Psoas muscle (tissue), 8 donors: ENCODE results near the gene UROC1. TPM values are rescaled to one million over a fixed set of nuclear protein-coding genes. Genes with fewer than 3 reads are reported as not detected.

Experiments
- ATAC-seq, 4 donors: fragments of 200-7000 bp; cut with Tn5 transposase; one replicate each; pipeline ENCODE4 v1.9.1; 2020; ENCODE audit warnings: moderate library complexity in 3 of 4, mild to moderate bottlenecking in 2 of 4
- DNase-seq, 2 donors: peaks; one replicate each; pipeline ENCODE4 v3.0.0-alpha.2; 2020
- H3K27ac ChIP-seq: fragments of 200-600 bp; one replicate; pipeline ENCODE4 v1.8.0; 2022
- H3K27me3 ChIP-seq, 3 donors: fragments of 200-600 bp in 1 of 3; one replicate each; pipeline versions ENCODE4 v1.6.1 to v1.8.0; 2013 to 2022; ENCODE audit warnings: low read length in 2 of 3, mild to moderate bottlenecking in 2 of 3, moderate library complexity in 1 of 3; ENCODE audit not compliant: insufficient read depth in 3 of 3
- H3K36me3 ChIP-seq, 2 donors: fragments of 200-600 bp in 1 of 2; one replicate each; pipeline versions ENCODE4 v1.6.1 to v1.8.0; 2013 to 2022; ENCODE audit warnings: low read depth in 1 of 2, mild to moderate bottlenecking in 1 of 2, moderate library complexity in 1 of 2; ENCODE audit not compliant: insufficient read depth in 1 of 2
- H3K4me1 ChIP-seq: fragments of 200-600 bp; one replicate; pipeline ENCODE4 v1.8.0; 2022
- H3K4me3 ChIP-seq: fragments of 200-600 bp; one replicate; pipeline ENCODE4 v1.8.0; 2022; ENCODE audit warnings: mild to moderate bottlenecking
- H3K9me3 ChIP-seq: fragments of 200-600 bp; one replicate; pipeline ENCODE4 v1.8.0; 2022
- WGBS, 3 donors: extraction: QIAGEN DNeasy Blood & Tissue Kit; methylation state at CpG; one replicate each; pipeline versions ENCODE4 v1.1.6 to v1.1.7; 2013; 5-methylcytosine and 5-hydroxymethylcytosine counted together
- intact Hi-C, 2 donors: fragments of 100-400 bp; cut with DNase I; formaldehyde crosslinking; loops; one replicate each; pipeline versions ENCODE4 v1.11.0 to v1.14.2; 2022
- polyA plus RNA-seq, 3 donors: library from polyadenylated mRNA; stranded (reverse); fragments of 200-250 nt; gene quantifications; one replicate each; pipeline ENCODE4 v1.2.3, GENCODE V29; 2013
- total RNA-seq, 4 donors: library from RNA; stranded (reverse); fragmentation: NEBNext Ultra II Directional in 2 of 4; extraction: Animal tissue kit (Norgen Biotek cat#: 25700) in 2 of 4; gene quantifications; one replicate each; pipeline versions ENCODE4 v1.2.1 to v1.2.4, GENCODE V29; 2021 to 2023
- TF ChIP-seq, protein P1 (sequence below): fragments of 200-600 bp; IDR thresholded peaks from one replicate; pipeline ENCODE4 v1.8.0; 2022; ENCODE audit warnings: antibody characterized with exemption
- donor health status: healthy with polysubstance abuse.
- donor health status: DM: no; HTN: no; CAD: no; lungs with moderate emphysema.
- donor health status: Bipolar disorder and iron deficiency.
- donor health status: healthy.
- donor health status: DM: yes; HTN: yes; CAD: no.
- donor health status: DM: no; HTN: no; CAD: no.
- donor health status: DM: no; HTN: no; CAD: no.
- donor health status: DM: yes; HTN: yes; CAD: no.

UROC1 gene
- total and polyA plus RNA-seq, 7 donors: 0.03 to 0.13 (median 0.08) TPM; not detected in 4

GRCh38 chr3:126515066-126515706 lies 2.4 kb downstream of the UROC1 start:
- no peaks in the 10 kb centered on the region for H3K36me3 ChIP-seq
- H3K4me1 ChIP-seq: peaks cover 5% of the 10 kb centered on the region
- 85 to 89% (median 85%) methylated on average over 7 to 8 of the region's 8 CpGs for WGBS, 3 donors
- no peak for ATAC-seq
- no peak overlapping the region for H3K4me3 ChIP-seq
- peak in 1 of 2 donors; percentile 41 for DNase-seq
- intact Hi-C loops: no loop called here
- no peaks in the 10 kb centered on the region for H3K27me3 ChIP-seq
- no peaks in the 10 kb centered on the region for H3K9me3 ChIP-seq
- H3K27ac ChIP-seq: no peak overlapping the region
- TF ChIP-seq, protein P1, sequence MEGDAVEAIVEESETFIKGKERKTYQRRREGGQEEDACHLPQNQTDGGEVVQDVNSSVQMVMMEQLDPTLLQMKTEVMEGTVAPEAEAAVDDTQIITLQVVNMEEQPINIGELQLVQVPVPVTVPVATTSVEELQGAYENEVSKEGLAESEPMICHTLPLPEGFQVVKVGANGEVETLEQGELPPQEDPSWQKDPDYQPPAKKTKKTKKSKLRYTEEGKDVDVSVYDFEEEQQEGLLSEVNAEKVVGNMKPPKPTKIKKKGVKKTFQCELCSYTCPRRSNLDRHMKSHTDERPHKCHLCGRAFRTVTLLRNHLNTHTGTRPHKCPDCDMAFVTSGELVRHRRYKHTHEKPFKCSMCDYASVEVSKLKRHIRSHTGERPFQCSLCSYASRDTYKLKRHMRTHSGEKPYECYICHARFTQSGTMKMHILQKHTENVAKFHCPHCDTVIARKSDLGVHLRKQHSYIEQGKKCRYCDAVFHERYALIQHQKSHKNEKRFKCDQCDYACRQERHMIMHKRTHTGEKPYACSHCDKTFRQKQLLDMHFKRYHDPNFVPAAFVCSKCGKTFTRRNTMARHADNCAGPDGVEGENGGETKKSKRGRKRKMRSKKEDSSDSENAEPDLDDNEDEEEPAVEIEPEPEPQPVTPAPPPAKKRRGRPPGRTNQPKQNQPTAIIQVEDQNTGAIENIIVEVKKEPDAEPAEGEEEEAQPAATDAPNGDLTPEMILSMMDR: no peak

DNA sequence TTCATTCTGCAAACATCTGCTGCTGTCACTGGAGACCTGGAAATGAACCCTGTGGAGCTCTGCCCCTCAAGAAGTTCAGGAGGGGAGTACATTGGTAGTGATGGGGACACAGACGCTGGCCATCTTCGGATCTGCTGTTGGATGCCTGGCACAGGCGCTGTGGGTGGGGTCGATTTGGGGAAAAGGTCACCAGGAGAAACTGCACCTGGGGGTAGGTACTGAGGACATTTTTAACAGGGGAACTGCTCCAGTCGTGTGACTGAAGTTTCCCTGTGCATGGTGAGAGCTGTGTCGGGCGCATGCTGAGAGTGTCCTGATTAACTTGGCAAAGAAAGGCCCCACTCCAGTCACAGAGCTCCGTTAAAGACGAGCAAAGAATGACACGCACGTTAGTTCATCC lies 3.4 kb downstream of the UROC1 start:
- H3K9me3 ChIP-seq: no peaks in the 10 kb centered on the region
- H3K27ac ChIP-seq: no peak overlapping the region
- ATAC-seq (no peak), DNase-seq (peak in 1 of 2 donors; percentile 36)
- H3K4me1 ChIP-seq: peaks cover 5% of the 10 kb centered on the region
- intact Hi-C loops: no loop called here
- H3K27me3 ChIP-seq: no peaks in the 10 kb centered on the region
- H3K4me3 ChIP-seq: no peak overlapping the region
- TF ChIP-seq, protein P1: no peak
- WGBS, 3 donors: 86 to 88% (median 87%) methylated on average over 11 of the region's 11 CpGs
- H3K36me3 ChIP-seq: no peaks in the 10 kb centered on the region

DNA sequence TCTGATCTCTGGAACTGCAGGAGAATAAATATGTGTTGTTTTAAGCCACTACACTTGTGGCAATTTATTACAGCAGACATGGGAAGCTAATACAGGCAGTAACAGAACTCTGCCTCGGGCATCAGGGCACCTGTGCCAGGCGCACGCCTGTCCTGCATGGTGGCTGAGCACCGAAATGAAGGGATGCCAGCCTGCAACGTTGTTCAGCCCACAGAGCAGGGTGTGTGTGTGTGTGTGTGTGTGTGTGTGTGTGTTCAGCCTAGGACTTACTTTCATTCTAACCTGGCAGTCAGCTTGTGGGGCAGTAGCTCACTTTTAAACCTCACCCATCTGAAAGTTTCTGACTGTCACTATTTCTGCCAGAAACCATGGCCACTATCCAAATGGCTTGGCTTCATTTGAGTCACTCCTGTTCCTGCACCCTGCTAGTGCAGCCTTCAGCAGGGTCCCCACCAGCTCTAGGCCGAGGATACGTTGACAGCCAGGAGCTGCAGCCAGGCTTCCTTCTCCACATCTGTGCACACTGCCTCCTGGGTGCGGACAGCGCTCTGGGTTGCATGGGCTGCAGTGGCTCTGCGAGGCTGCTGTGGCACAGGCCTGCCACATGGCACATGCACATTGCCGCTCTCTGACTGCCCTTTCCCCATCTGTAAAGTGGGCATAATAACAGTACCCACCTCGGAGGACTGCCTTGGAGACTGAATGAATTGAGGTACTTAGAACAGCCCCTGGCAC lies 4.5 kb downstream of the UROC1 start:
- Histone ChIP-seq H3K27ac (no peak overlapping the region), H3K9me3 (no peaks in the 10 kb centered on the region), H3K27me3 (no peaks in the 10 kb centered on the region), H3K4me1 (peaks cover 5% of the 10 kb centered on the region), H3K36me3 (no peaks in the 10 kb centered on the region), H3K4me3 (no peak overlapping the region)
- DNase-seq: peak in 1 of 2 donors; percentile 34
- intact Hi-C loops: no loop called here
- peak in 2 of 4 donors; percentile 22 to 47 for ATAC-seq
- 61 to 75% (median 64%) methylated on average over 12 of the region's 12 CpGs for WGBS, 3 donors
- TF ChIP-seq, protein P1: no peak

DNA sequence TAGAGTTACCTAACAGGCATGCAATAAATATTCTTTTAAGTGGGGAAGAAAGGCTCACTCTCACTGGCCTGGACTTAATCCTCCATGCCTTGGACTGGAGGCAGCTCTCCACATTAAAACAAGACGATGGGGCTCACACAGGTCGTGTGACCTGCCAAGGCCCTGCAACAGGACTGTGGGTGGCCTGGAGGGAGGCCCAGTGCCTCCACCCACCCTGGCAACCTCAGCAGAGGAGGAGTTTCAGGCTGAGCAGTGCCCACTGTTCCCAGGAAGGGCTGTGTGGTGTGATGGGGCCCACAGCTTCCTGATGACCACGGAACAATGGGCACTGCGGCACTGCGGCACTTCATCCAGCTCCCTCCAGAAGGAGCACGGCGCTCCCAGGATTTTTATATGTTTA lies 5.5 kb downstream of the UROC1 start:
- H3K27ac ChIP-seq: no peak overlapping the region
- intact Hi-C loops: no loop called here
- no peaks in the 10 kb centered on the region for H3K36me3 ChIP-seq
- TF ChIP-seq, protein P1: no peak
- ATAC-seq (peak in 3 of 4 donors; percentile 37 to 52 (median 48)), DNase-seq (peak; percentile 5 to 43)
- H3K4me3 ChIP-seq: no peak overlapping the region
- peaks cover 5% of the 10 kb centered on the region for H3K4me1 ChIP-seq
- WGBS, 3 donors: 47 to 57% (median 56%) methylated on average over 7 of the region's 7 CpGs
- no peaks in the 10 kb centered on the region for H3K27me3 ChIP-seq
- no peaks in the 10 kb centered on the region for H3K9me3 ChIP-seq
